B cell (primary cell): ENCODE measurements around the gene GDPD2. TPM values are rescaled to one million over a fixed set of nuclear protein-coding genes. Genes with fewer than 3 reads are reported as not detected.

ENCODE experiments used
- ATAC-seq: fragments of 200-7000 bp; cut with Tn5 transposase; one replicate; pipeline ENCODE4 v1.10.0; 2021; ENCODE audit warnings: low read depth, mild to moderate bottlenecking, moderate number of reproducible peaks, moderate library complexity
- CTCF ChIA-PET: fragments of 350-600 bp; sonication (Branson Sonifier 250); formaldehyde crosslinking; loops from one replicate; lab custom pipeline; 2021; ENCODE audit warnings: antibody characterized with exemption, inconsistent platforms; lab: Charles Lee
- POLR2A ChIA-PET: fragments of 350-600 bp; sonication (Branson Sonifier 250); formaldehyde crosslinking; loops from one replicate; lab custom pipeline; 2021; ENCODE audit warnings: antibody characterized with exemption; lab: Charles Lee
- DNase-seq: peaks from one replicate; pipeline ENCODE4 v3.0.0; 2013
- H2AFZ ChIP-seq: 2 replicates; pipeline ENCODE4 v1.6.1; 2012; ENCODE audit warnings: mild to moderate bottlenecking, low read depth, low read length; ENCODE audit not compliant: insufficient read depth, poor library complexity, severe bottlenecking
- H3K27ac ChIP-seq, 2 donors: 1 replicate in 1 of 2; 2 replicates in 1 of 2; pipeline ENCODE4 v1.5.1; 2012 to 2013; ENCODE audit warnings: low read length in 2 of 2, mild to moderate bottlenecking in 2 of 2, moderate library complexity in 1 of 2
- H3K27me3 ChIP-seq, 4 experiments: fragments of 200-600 bp in 1 of 4; sonication (generic) in 1 of 4; replicated peaks in 1 of 4; 1 replicate in 2 of 4; 2 replicates in 2 of 4; pipeline versions ENCODE4 v1.6.1 to v1.7.0; 2013 to 2016; ENCODE audit warnings: low read length in 3 of 4, mild to moderate bottlenecking in 2 of 4, mixed read lengths in 1 of 4, moderate library complexity in 1 of 4; ENCODE audit not compliant: insufficient read depth in 4 of 4, control insufficient read depth in 3 of 4; ENCODE audit errors: control extremely low read depth in 1 of 4
- H3K36me3 ChIP-seq, 2 experiments: replicated peaks in 1 of 2; 1 replicate in 1 of 2; 2 replicates in 1 of 2; pipeline versions ENCODE4 v1.6.1 to v1.7.1; 2013; ENCODE audit warnings: low read length in 1 of 2; ENCODE audit not compliant: insufficient read depth in 2 of 2, control insufficient read depth in 1 of 2; ENCODE audit errors: control extremely low read depth in 1 of 2, extremely low read depth in 1 of 2
- H3K4me1 ChIP-seq, 2 donors: fragments of 200-600 bp in 1 of 2; sonication (generic) in 1 of 2; 1 replicate in 1 of 2; 2 replicates in 1 of 2; pipeline versions ENCODE4 v1.5.1 to v1.6.1; 2013 to 2017; ENCODE audit warnings: low read length in 2 of 2; ENCODE audit not compliant: control insufficient read depth in 2 of 2, insufficient read depth in 2 of 2
- H3K4me2 ChIP-seq: replicated peaks from 2 replicates; pipeline ENCODE3; 2012; ENCODE audit warnings: mild to moderate bottlenecking, low read depth, low read length; ENCODE audit not compliant: poor library complexity, severe bottlenecking
- H3K4me3 ChIP-seq, 5 experiments: fragments of 200-600 bp in 1 of 5; sonication (generic) in 1 of 5; 1 replicate in 3 of 5; 2 replicates in 2 of 5; pipeline versions ENCODE4 v1.5.1 to v1.7.0; 2011 to 2016; ENCODE audit warnings: low read length in 4 of 5, mild to moderate bottlenecking in 4 of 5, low read depth in 2 of 5, control low read depth in 1 of 5, moderate library complexity in 1 of 5; ENCODE audit not compliant: insufficient read depth in 1 of 5; ENCODE audit errors: control extremely low read depth in 1 of 5, extremely low read depth in 1 of 5
- H3K79me2 ChIP-seq: fragments of 200-600 bp; sonication (generic); one replicate; pipeline ENCODE4 v1.6.0; 2016; ENCODE audit warnings: low read length; ENCODE audit not compliant: control insufficient read depth, insufficient read depth
- H3K9ac ChIP-seq: fragments of 200-600 bp; sonication (generic); 2 replicates; pipeline ENCODE4 v1.6.1; 2017; ENCODE audit warnings: mild to moderate bottlenecking, low read length, moderate library complexity
- H3K9me3 ChIP-seq, 3 donors: one replicate each; pipeline versions ENCODE4 v1.6.1 to v1.7.1; 2013; ENCODE audit warnings: low read length in 2 of 3; ENCODE audit not compliant: control insufficient read depth in 2 of 3, insufficient read depth in 1 of 3; ENCODE audit errors: control extremely low read depth in 1 of 3
- H4K20me1 ChIP-seq: 2 replicates; pipeline ENCODE4 v1.6.0; 2012; ENCODE audit warnings: mild to moderate bottlenecking, low read length; ENCODE audit not compliant: insufficient read depth, control insufficient read depth, poor library complexity, severe bottlenecking
- H3K27ac Mint-ChIP-seq: one replicate; pipeline ENCODE4 v1.8.0; 2021; ENCODE audit warnings: mixed read lengths
- H3K27me3 Mint-ChIP-seq: one replicate; pipeline ENCODE4 v1.8.0; 2021; ENCODE audit warnings: mixed read lengths
- H3K4me1 Mint-ChIP-seq: one replicate; pipeline ENCODE4 v1.8.0; 2021; ENCODE audit warnings: mixed read lengths
- H3K4me3 Mint-ChIP-seq: one replicate; pipeline ENCODE4 v1.8.0; 2021; ENCODE audit warnings: mixed read lengths
- H3K9me3 Mint-ChIP-seq: one replicate; pipeline ENCODE4 v1.8.0; 2022; ENCODE audit warnings: mixed read lengths; ENCODE audit not compliant: insufficient read depth
- EZH2 ChIP-seq: IDR thresholded peaks from 2 replicates; pipeline ENCODE4 v1.6.1; 2012; ENCODE audit warnings: borderline replicate concordance, low read depth, mild to moderate bottlenecking, moderate library complexity, low read length; ENCODE audit not compliant: insufficient read depth, poor library complexity, severe bottlenecking
- WGBS: methylation state at CpG from one replicate; pipeline ENCODE4 v1.1.5; 2013; ENCODE audit warnings: missing lambda C conversion rate; ENCODE audit not compliant: insufficient coverage; 5-methylcytosine and 5-hydroxymethylcytosine counted together
- intact Hi-C: fragments of 100-400 bp; cut with micrococcal nuclease; formaldehyde crosslinking; loops from one replicate; pipeline ENCODE4 v1.10.0; 2022
- polyA plus RNA-seq: library from polyadenylated mRNA; depleted of rRNA; stranded (reverse); fragments of >200 nt; gene quantifications from 2 replicates; pipeline ENCODE4 v1.2.3, GENCODE V29; 2012
- total RNA-seq, 2 donors: library from RNA; stranded (reverse); fragments of 120-200 nt in 1 of 2; gene quantifications; 1 replicate in 1 of 2; 2 replicates in 1 of 2; pipeline versions ENCODE4 v1.2.3 to v1.2.4, GENCODE V29; 2013 to 2022
- TF ChIP-seq, protein P1 (sequence below): fragments of 200-600 bp; IDR thresholded peaks from one replicate; pipeline ENCODE4 v1.8.0; 2022; ENCODE audit warnings: antibody characterized with exemption, mild to moderate bottlenecking

The GDPD2 gene
- total and polyA plus RNA-seq, 2 donors (not counting 1 experiment from before 2014, with no cell fraction given), result not detected

DNA sequence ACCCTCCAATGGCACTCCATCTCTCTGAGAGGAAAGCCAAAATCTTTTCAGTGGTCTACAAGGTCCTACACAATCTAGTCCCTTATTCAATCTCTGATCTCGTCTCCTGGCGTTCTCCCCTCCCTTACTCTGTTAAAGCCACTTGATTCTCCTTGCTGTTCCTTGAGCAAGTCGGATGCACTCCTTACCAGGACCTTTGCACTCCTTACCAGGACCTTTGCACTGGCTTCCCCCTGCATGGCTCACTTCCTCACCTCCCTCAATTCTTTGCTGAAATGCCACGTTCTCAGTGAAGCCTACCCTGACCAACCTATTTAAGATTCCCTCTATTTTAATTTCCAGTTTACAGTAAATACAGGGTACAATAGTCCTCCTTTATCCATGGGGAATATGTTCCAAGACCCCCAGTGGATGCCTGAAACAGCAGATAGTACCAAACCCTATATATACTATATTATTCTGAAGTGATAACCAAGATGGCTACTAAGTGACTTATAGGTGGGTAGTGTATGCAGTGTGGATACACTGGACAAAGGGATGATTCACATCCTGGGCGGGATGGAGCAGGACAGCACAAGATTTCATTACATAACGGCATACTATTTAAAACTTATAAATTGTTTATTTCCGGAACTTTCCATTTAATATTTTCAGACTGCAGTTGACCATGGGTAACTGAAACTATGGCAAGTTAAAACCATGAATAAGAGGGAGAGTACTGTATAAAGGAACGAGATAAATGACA lies 15.0 kb downstream of the GDPD2 start:
- DNase-seq (no peak), ATAC-seq (no peak)
- Mint-ChIP-seq H3K4me3 (no peak overlapping the region), H3K27me3 (peaks cover 27% of the 10 kb centered on the region), H3K27ac (no peak overlapping the region), H3K9me3 (no peaks in the 10 kb centered on the region), H3K4me1 (peaks cover 15% of the 10 kb centered on the region)
- H3K27me3 ChIP-seq, result no peaks in the 10 kb centered on the region
- H3K4me1 ChIP-seq, result peaks cover 9 to 17% of the 10 kb centered on the region in 2 donors
- H4K20me1 ChIP-seq, result no peaks in the 10 kb centered on the region
- H3K27ac ChIP-seq, result no peak overlapping the region
- no peak overlapping the region for H3K9ac ChIP-seq
- no peaks in the 10 kb centered on the region for H3K79me2 ChIP-seq
- no peak overlapping the region for H2AFZ ChIP-seq
- 100% methylated on average over 2 of the region's 8 CpGs for WGBS
- H3K36me3 ChIP-seq, result no peaks in the 10 kb centered on the region
- ChIA-PET CTCF (no interaction called here), POLR2A (no interaction called here)
- no peaks in the 10 kb centered on the region for H3K9me3 ChIP-seq
- TF ChIP-seq, protein P1, sequence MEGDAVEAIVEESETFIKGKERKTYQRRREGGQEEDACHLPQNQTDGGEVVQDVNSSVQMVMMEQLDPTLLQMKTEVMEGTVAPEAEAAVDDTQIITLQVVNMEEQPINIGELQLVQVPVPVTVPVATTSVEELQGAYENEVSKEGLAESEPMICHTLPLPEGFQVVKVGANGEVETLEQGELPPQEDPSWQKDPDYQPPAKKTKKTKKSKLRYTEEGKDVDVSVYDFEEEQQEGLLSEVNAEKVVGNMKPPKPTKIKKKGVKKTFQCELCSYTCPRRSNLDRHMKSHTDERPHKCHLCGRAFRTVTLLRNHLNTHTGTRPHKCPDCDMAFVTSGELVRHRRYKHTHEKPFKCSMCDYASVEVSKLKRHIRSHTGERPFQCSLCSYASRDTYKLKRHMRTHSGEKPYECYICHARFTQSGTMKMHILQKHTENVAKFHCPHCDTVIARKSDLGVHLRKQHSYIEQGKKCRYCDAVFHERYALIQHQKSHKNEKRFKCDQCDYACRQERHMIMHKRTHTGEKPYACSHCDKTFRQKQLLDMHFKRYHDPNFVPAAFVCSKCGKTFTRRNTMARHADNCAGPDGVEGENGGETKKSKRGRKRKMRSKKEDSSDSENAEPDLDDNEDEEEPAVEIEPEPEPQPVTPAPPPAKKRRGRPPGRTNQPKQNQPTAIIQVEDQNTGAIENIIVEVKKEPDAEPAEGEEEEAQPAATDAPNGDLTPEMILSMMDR, result no peak
- TF ChIP-seq EZH2, result no peak
- H3K4me2 ChIP-seq, result no peak overlapping the region
- no peak overlapping the region for H3K4me3 ChIP-seq
- intact Hi-C loops, result no loop called here

DNA sequence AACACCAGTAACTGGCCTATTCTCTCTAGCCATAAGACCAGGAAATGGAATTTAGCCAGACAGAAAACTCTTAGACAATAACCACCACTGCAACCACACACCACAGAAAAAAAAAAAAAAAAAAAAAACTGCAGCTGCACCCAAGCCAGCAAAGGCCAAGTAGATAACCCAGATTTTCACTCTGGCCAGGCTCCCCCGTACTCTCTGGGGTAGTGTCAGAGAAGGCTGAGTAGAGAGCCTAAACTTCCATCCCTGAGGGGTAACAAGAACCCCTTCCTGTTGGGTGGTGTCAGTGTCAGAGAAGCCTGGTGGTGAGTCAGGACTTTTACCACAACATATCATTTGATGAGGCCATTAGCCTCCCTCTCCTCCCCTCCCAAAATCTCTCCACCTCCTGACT lies 15.9 kb downstream of the GDPD2 start:
- H3K4me2 ChIP-seq, result no peak overlapping the region
- peaks cover 0 to 5% (median 3%) of the 10 kb centered on the region in 4 experiments for H3K27me3 ChIP-seq
- DNase-seq, result no peak
- no peaks in the 10 kb centered on the region for H3K9me3 ChIP-seq
- no peak overlapping the region for H3K4me3 ChIP-seq
- CTCF ChIA-PET, result no interaction called here
- POLR2A ChIA-PET, result no interaction called here
- peaks cover 8% of the 10 kb centered on the region for H3K4me1 Mint-ChIP-seq
- no peak overlapping the region for H3K4me3 Mint-ChIP-seq
- intact Hi-C loops, result no loop called here
- H3K27ac ChIP-seq, result no peak overlapping the region
- H3K9ac ChIP-seq, result no peak overlapping the region
- no peaks in the 10 kb centered on the region for H3K79me2 ChIP-seq
- H3K27ac Mint-ChIP-seq, result no peak overlapping the region
- H3K9me3 Mint-ChIP-seq, result no peaks in the 10 kb centered on the region
- H2AFZ ChIP-seq, result no peak overlapping the region
- H3K36me3 ChIP-seq, result no peaks in the 10 kb centered on the region
- H4K20me1 ChIP-seq, result no peaks in the 10 kb centered on the region
- H3K27me3 Mint-ChIP-seq, result peaks cover 28% of the 10 kb centered on the region
- ATAC-seq, result no peak
- no CpG with 5 or more reads among the region's 1 CpG for WGBS
- TF ChIP-seq EZH2, result no peak
- TF ChIP-seq, protein P1, result no peak
- peaks cover 5 to 11% of the 10 kb centered on the region in 2 donors for H3K4me1 ChIP-seq
